ENCODE measurements around the gene BRSK1. TPM values are rescaled to one million over a fixed set of nuclear protein-coding genes. Genes with fewer than 3 reads are reported as not detected.

BRSK1 gene
- total RNA-seq, 4 donors from 2014 or later = 0.68 to 2.3 (median 1.6) TPM

- peak overlapping the region; percentile 88 for H3K27ac ChIP-seq
- peak in 1 of 2 donors; percentile 76 for DNase-seq (ENCODE audit: low spot score in 2 of 2)
- TF ChIP-seq POLR2A (IDR thresholded peaks at IDR 0.05) (no peak), POLR2AphosphoS5 (IDR thresholded peaks at IDR 0.05) (no peak), EP300 (IDR thresholded peaks at IDR 0.05) (no peak)
- TF ChIP-seq, protein P1, sequence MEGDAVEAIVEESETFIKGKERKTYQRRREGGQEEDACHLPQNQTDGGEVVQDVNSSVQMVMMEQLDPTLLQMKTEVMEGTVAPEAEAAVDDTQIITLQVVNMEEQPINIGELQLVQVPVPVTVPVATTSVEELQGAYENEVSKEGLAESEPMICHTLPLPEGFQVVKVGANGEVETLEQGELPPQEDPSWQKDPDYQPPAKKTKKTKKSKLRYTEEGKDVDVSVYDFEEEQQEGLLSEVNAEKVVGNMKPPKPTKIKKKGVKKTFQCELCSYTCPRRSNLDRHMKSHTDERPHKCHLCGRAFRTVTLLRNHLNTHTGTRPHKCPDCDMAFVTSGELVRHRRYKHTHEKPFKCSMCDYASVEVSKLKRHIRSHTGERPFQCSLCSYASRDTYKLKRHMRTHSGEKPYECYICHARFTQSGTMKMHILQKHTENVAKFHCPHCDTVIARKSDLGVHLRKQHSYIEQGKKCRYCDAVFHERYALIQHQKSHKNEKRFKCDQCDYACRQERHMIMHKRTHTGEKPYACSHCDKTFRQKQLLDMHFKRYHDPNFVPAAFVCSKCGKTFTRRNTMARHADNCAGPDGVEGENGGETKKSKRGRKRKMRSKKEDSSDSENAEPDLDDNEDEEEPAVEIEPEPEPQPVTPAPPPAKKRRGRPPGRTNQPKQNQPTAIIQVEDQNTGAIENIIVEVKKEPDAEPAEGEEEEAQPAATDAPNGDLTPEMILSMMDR (IDR thresholded peaks at IDR 0.05) = no peak
- no peaks in the 10 kb centered on the region for H3K27me3 ChIP-seq
- 4% methylated on average over 51 of the region's 51 CpGs for WGBS
- H3K4me1 ChIP-seq = peaks cover 53% of the 10 kb centered on the region
- peak overlapping the region; percentile 96 for H3K4me3 ChIP-seq
- H3K9me3 ChIP-seq = no peaks in the 10 kb centered on the region
- H3K36me3 ChIP-seq = peaks cover 3% of the 10 kb centered on the region
These were observed 26.1 kb upstream of the BRSK1 start for GRCh38 chr19:55257461-55258420.

GRCh38 chr19:55258476-55258827, 25.3 kb upstream of the BRSK1 start:
- H3K4me1 ChIP-seq = peaks cover 53% of the 10 kb centered on the region
- no CpG with 5 or more reads among the region's 53 CpGs for WGBS
- TF ChIP-seq, protein P1 (IDR thresholded peaks at IDR 0.05) = no peak
- TF ChIP-seq POLR2A (IDR thresholded peaks at IDR 0.05) = no peak
- no peak for TF ChIP-seq EP300 (IDR thresholded peaks at IDR 0.05)
- no peak for TF ChIP-seq POLR2AphosphoS5 (IDR thresholded peaks at IDR 0.05)

GRCh38 chr19:55258828-55259539, 24.8 kb upstream of the BRSK1 start, which contains the start of gene PPP6R1:
Gene PPP6R1 (minus strand): TSS chr19:55259017. CDS start chr19:55247103, 11,914 bp downstream.
- under 1% methylated on average over 39 of the region's 76 CpGs for WGBS
- peak within 1 kb of the TSS; percentile 96 for H3K4me3 ChIP-seq
- H3K27ac ChIP-seq = peak within 1 kb of the TSS; percentile 88
- peak; percentile 9 to 73 for TF ChIP-seq POLR2A (IDR thresholded peaks at IDR 0.05)
- TF ChIP-seq POLR2AphosphoS5 (IDR thresholded peaks at IDR 0.05) = peak in 2 of 3 donors; percentile 88 to 91
- TF ChIP-seq EP300 (IDR thresholded peaks at IDR 0.05) = no peak
- H3K4me1 ChIP-seq = peaks cover 50% of the 10 kb centered on the region
- peak; percentile 98 for DNase-seq (ENCODE audit: low spot score in 2 of 2)
- peaks cover 3% of the 10 kb centered on the region for H3K36me3 ChIP-seq
- no peaks in the 10 kb centered on the region for H3K27me3 ChIP-seq
- H3K9me3 ChIP-seq = no peaks in the 10 kb centered on the region

More at GRCh38 chr19:55258476-55258827, 25.3 kb upstream of the BRSK1 start:
- Histone ChIP-seq H3K27ac (peak overlapping the region; percentile 88), H3K36me3 (peaks cover 3% of the 10 kb centered on the region), H3K27me3 (no peaks in the 10 kb centered on the region), H3K4me3 (peak overlapping the region; percentile 96), H3K9me3 (no peaks in the 10 kb centered on the region)
- peak in 1 of 2 donors; percentile 82 for DNase-seq (ENCODE audit: low spot score in 2 of 2)

GRCh38 chr19:55259540-55260210, 24.1 kb upstream of the BRSK1 start:
- H3K9me3 ChIP-seq = no peaks in the 10 kb centered on the region
- WGBS = 34% methylated on average over 26 of the region's 29 CpGs
- H3K4me3 ChIP-seq = peak overlapping the region; percentile 96
- peaks cover 44% of the 10 kb centered on the region for H3K4me1 ChIP-seq
- peak in 1 of 2 donors; percentile 71 for DNase-seq (ENCODE audit: low spot score in 2 of 2)
- H3K36me3 ChIP-seq = peaks cover 3% of the 10 kb centered on the region
- TF ChIP-seq POLR2AphosphoS5 (IDR thresholded peaks at IDR 0.05) (no peak), POLR2A (IDR thresholded peaks at IDR 0.05) (peak in 1 of 2 donors; percentile 43), EP300 (IDR thresholded peaks at IDR 0.05) (no peak)
- TF ChIP-seq, protein P1 (IDR thresholded peaks at IDR 0.05) = no peak
- H3K27me3 ChIP-seq = no peaks in the 10 kb centered on the region
- H3K27ac ChIP-seq = peak overlapping the region; percentile 84

DNA sequence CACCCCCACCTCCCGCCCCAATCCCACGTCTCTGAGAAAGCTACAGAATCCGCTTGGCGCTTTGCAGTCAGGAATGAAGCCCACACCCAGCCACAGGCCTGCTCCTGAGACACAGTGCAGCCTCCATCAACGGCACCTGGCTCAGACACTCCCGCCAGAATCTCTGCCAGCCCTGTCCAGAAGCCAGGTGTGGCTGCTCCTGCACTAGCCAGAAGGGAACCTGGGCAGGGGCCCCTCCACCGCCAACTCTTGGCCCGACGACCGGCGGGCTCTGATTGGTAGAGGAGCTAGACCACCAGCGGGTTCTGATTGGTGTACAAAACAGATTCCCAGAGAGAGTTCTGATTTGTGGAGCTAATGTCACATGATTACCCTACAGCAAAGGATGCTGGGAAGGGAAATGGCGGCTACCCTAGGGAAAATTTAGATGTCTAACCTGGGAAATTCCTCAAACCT, 22.1 kb upstream of the BRSK1 start:
- Histone ChIP-seq H3K27me3 (no peaks in the 10 kb centered on the region), H3K27ac (no peak overlapping the region), H3K36me3 (peaks cover 3% of the 10 kb centered on the region), H3K9me3 (no peaks in the 10 kb centered on the region), H3K4me3 (no peak overlapping the region), H3K4me1 (peaks cover 24% of the 10 kb centered on the region)
- no peak for DNase-seq (ENCODE audit: low spot score in 2 of 2)
- WGBS = 66% methylated on average over 11 of the region's 13 CpGs
- no peak for TF ChIP-seq EP300 (IDR thresholded peaks at IDR 0.05)
- no peak for TF ChIP-seq POLR2AphosphoS5 (IDR thresholded peaks at IDR 0.05)
- TF ChIP-seq, protein P1 (IDR thresholded peaks at IDR 0.05) = no peak
